DMS79 (cell line): Measurements from ENCODE around the gene KIAA1755.

Source experiments
- DNase-seq: peaks from one replicate; lab custom pipeline; 2025; lab: John Stamatoyannopoulos, UW

The KIAA1755 gene

DNA sequence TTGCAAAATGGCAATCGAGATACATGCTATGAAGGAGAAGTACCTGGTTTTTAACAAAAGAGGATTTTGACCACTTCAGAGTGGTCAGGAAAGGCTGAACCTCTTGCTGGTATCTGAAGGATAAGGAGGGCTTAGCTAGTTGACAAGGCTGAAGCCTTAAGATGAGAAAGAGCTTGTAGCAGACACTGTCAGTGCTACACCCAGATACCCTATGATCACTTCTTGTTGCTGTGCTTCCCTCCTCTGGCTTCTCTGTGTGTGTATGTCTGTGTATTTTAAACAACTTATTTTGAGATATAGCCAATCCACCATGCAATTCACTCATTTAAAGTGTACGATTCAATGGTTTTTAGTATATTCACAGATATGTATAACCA is 56.6 kb downstream of the KIAA1755 start:
- DNase-seq = no peak

DNA sequence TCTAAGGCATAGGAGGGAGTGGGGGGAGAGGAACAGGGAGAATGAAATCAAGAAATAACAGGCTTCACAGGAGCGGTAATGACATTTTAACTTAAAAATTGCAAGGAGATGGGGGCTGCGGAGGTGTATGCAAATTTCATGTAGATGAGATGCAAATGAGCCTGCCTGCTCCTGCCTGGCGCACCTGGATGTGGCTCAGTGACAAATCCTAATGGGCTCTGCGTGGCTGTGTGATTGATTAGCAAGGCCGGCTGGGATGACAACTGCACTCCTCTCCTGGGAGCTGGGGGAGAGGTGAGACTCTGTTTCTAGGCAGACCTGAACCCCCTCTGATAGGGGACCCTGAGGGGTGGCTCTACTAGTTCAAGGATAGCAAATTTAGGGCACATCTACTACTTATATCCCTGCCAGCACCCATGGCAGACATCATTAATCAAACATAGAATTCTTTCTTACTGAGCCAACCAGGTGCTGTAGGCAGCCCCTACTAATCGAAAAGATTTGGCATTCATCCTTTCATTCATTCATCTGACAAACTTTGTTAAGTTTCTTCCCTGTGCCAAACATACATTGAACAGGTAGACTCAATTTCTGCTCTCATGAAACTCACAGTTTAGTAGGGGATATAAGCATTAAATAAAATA is 57.1 kb downstream of the KIAA1755 start:
- no peak for DNase-seq

DNA sequence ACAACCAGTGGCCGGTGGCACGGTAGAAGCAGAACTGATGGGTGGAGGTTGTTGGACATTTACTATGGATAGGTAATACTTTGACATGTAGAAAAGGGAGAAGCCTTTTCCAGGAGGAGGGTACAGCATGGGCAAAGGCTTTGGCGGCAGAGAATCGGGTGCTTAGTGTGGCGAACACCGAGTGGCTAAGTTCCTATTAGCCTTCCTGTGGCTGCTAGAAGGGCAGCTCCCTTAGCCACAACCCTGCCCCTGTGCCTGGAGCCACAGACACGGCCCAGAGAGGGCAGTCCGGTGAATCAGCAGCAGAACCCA is 57.6 kb downstream of the KIAA1755 start:
- no peak for DNase-seq

DNA sequence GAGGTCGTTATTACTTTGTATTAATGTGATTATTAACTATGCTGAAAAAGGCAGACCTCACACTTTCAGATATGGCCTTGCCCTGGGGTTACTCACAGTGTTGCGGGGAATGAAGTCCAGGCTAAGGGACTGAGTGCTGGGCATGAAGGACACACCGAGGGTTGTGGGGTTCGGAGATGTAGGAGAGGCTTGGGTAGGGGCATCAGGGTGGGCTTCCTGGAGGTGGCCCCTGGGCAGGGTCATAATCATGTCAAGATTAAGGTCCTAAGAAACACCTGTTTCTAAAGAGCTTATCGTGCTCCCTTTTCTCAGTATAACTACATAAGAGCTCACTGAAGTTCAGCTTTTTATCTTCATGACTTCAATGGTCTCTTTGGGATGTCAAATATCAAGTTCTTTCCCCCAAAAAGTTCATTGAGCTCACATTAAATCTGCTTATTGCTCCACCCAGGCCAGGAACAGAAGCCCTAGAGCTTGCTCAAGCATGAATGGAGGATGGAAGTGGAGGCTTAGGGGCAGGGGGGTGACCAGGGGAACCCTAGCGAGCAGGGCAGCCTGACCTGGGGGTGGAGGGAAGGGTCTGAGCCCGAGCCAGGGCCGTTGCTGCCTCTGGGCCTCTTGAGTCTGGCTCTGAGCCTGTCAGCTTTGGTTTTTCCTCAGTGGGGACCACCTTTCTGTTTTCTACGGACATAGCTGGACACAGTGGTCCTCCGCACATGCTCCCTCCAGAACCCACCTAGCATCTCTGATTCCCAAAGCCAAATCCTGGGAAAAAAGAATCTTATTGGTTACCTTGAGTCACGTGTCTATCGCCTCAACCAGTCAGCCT is 58.2 kb downstream of the KIAA1755 start:
- DNase-seq = no peak

DNA sequence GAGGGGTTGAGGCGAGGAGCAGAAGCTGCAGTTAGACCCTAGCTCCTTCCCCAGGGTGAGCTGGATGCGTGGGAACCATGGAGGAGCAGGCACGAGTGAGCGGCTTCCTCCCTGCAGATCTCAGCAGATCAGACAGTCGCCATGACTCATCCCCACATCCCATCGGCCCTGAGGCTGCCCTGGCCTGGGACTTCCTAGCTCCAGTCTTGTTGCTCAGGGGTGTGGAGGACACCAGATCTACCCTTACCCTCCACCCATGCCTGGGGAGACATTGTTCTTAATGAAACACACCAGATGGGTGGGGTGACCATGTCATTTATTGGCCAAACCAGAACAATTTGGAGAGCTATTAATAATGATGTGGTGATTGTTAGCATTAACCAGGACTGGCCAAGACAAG is 59.2 kb downstream of the KIAA1755 start:
- DNase-seq = no peak

DNA sequence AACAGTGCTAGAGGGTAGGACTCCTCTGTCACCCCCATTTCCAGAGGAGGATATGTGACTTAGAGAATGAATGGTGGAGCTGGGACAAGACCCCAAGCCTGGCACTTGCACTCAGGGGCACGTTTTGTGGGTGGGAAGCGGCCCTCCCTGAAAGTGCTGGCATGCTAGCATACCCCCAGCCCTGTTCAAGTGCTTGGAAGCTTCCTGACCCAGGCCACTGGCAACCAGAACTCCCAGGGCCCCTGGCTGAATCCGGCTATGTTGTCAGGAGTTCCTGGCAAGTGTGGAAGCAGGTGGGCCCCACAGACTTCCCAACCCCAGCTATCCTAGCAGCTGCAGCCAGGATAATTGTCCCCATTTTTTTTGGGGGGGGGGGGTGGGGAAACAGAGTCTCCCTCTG is 59.9 kb downstream of the KIAA1755 start:
- no peak for DNase-seq

DNA sequence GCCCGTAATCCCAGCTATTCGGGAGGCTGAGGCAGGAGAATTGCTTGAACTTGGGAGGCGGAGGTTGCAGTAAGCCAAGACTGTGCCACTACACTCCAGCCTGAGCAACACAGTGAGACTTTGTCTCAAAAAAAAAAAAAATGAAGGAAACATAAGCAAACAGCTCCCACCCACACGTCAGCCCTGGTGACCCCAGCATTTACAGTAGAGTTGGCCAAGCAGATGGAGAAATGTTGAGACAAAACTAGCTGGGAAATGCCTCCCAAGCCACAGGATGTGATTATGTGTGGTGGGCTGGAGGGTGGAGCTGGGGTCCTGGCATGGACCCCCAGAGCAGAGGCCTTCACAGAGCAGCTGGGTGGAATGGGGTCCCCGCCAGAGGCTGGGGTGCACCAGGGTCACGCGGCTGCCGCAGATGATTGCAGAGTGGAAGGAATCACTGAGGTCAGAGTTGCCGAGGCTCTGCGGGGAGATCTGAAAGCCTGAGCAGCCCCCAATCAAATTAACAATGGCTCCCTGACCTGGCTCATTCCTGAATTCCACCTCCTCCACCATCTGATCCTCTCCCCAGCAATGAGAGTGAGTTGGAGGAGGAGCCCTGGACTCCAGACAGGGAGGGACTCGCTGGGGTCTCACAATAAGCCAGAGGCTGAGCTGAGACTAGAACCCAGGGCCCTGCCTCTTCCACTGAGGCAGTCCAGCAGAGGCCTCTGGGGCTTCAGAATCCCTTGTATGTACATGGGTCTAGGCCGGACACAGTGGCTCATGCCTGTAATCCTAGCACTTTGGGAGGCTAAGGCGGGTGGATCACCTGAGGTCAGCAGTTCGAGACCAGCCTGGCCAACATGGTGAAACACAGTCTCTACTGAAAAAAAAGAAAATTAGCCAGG is 60.8 kb downstream of the KIAA1755 start:
- no peak for DNase-seq

DNA sequence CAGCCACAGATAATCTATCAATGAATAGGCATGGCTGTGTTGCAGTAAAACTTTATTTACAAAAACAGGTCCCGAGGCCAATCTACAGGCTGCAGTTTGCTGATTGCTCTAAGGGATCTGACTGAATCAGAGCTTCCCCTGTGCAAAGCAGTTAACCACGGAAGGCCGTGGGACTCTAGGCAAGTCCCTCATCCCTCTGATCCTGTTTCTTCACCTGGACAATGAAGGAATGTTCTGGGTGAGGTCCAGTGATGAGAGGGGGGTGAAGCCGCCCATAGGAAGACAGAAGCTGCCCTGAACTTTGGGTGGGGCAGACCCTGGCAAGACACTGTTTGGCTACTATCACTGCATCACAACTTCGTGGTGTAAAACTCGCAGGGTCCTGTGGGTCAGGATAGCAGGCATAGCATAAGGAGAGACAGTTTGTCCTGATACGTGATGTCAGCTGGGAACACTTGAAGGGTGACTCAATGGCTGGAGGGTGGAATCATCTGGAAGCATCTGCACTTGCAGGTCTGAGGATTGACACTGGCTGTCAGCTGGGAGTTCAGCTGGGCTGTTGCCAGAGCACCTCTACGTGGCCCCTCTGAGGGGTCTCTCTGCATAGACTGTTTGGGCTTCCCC is 62.2 kb downstream of the KIAA1755 start:
- DNase-seq = no peak

DNA sequence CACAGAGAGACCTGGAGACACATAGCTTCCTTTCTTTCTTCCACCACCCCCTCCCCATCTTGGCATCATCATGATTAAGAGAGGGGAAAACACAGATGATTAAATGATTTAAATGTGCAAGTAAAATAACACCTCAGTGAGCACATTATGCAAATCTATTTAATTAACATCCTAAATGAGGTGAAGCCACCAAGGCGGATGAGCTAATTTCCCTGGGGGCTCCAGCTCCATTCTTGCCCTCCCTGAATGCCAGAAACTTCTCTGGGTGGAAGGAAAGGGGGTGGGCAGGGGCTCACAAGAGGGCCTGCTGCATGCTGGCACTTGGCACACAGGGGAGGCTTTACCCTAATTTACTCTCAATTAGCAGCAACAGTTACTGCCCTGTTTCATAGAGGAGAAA is 62.9 kb downstream of the KIAA1755 start:
- DNase-seq = no peak

DNA sequence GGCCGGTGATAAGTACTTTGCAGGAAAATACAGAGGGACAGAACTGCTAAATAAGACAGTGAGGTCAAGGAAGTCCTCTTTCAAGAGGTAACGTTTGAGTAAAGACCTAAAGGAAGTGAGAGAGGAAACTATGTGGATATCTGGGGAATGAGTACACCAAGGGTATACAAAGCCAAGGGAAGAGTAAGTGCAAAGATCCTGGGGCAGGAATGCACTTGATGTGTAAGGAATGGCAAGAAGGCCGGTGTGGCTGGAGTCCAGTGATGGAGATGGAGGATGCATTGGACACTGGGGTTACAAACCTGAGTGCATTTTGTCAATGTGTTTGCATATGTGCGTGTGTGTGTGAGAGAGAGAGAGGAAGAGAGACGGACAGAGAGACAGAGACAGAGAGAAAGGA is 63.3 kb downstream of the KIAA1755 start:
- DNase-seq = no peak

DNA sequence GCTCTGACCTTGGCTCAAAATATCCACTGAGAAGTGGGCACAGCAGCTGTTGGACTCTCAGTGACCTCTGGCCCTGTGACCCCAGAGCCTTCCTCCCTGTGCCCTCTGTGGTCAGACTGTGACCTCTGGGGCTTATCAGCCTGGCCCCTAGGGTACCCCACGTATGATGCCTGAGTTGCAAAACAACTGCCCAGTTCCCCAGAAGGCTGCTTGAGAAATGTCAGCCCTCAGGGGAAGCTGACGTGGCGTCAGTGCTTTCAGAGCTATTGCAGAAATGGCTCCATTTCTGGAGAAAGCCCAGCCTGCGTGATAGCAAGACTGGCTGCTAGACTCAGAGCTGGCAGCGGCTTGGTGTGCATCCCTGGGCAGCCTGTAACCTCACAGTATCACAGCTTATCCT is 63.9 kb downstream of the KIAA1755 start:
- DNase-seq = no peak

DNA sequence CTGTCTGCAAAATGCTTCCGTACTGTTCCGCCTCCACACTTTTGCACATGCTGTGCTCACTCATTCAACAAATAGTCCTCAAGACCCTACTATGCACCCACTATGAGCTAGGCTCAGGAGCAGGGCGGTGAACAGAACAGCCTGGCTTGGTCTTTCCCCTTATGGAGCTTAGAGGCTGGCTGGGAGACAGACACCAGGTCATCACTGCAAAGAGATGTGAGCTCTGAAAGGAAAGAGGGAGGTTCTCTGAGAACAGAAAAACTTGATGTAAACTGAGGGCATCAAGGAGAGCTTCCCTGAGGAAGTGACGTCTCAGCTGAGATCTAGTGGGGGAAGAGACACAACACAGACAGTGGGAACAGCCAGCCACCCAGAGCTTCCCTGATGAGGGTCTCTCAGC is 64.5 kb downstream of the KIAA1755 start:
- DNase-seq = no peak

DNA sequence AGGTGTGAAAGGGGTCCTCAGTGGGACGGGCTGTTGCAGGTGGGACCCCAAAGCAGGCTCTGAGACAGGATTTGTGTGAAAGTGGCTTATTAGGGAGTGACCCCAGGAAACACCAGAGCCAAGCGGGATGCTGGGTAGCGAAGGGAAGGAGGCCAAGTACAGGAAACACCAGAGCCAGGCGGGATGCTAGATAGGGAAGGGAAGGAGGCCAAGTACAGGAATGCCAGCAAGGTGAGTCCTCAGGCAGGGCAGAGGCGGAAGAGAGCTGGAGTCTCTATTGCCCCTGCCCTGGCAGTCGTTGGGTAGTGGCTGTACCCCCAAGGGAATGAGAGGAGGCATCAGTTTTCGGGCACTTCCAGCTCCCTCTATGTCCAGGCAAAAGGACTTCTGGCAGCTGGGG is 65.0 kb downstream of the KIAA1755 start:
- DNase-seq = no peak

DNA sequence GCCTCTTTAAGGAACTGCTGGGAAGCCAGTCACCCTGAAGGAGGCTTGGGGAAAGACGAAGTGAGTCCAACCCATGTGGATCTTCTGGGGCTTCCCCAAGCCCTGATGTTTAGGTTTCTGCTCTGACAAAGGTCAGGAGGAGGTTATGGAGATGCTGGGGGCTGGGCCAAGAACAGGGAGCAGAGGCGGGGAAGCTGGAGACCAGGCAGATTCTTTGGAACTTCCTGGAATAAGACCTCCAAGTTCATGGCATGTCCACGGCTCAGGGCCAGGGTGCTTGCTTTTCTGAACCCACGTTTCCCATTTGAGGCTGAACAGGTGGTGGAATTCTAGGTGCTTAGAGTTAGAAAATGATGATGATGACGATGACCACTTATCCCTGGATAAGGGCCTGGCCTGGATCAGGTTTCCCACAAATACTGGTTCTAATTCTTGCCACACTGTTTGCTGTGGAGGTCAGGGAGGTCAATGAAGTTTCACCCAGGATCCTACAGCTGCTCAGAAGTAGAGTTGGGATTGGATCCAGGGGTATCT is 65.5 kb downstream of the KIAA1755 start:
- DNase-seq = no peak

DNA sequence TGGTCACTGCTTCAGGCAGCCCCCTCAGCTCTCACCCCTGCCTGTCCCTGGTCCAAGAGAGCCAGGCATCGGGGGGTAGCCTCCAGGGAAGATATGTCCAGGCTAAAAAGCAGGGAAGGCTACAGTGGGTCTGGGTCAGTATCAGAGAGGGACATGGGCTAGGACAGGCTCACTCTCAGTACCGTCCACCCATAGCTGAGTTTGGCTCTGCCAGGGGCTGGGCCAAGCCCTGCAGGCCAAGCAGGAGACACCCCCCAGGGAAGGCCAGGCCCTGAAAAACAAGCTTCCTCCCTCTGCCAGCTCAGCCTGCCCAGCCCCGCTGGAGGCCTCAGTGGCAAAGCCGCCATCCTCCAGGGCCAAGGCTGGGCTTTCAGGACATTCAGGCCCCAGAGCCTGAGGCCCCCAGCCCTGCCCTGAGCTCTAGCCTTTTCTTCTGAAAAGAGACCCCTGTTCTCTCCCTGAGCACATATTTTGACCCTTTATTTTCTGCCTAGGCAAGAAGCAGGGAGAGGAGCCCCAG is 66.9 kb downstream of the KIAA1755 start:
- no peak for DNase-seq

DNA sequence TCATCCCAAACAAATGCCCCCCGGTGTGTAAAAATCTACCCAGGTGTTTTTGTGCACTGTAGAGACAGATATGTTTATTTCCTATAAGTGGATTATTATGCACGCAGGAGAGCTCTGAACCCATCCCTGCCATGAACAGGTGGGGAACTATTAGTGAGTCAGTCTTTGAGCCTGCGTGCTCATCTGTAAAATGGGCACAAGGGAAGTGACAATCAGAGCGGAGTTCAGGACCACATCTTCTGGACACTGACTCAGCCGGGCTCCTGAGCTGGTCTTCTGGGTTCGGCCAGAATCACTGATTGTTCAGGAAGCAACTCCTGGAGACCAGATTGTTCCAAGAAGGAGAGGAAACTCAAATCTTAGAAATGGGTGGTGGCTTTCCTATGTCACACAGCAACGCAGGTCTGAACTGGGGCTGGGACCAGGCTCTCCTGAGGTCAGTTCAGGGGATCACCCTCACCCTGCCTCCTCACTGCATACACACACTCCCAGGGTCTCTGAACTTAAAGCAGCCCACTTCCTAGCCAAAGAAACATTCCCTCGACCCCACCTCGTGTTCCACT is 68.1 kb downstream of the KIAA1755 start:
- DNase-seq = no peak

DNA sequence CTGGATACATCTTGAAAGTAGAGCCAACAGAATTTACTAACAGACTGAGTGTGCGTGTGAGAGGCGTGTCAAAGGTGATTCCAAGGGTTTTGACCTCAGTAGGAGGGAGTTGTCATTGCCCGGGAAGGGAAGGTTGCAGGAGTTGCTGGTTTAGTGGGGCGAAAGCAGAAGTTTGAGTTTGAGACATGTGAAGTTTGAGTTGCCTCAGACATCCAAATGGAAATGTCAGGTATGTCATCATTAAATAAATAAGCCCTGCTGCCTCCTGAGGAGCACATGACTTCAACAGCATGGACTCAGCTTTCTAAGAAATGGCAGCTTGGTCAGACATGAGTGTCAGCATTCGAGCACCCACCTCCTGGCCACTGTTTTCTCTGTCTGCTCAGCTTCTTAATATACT is 68.9 kb downstream of the KIAA1755 start:
- DNase-seq = no peak

DNA sequence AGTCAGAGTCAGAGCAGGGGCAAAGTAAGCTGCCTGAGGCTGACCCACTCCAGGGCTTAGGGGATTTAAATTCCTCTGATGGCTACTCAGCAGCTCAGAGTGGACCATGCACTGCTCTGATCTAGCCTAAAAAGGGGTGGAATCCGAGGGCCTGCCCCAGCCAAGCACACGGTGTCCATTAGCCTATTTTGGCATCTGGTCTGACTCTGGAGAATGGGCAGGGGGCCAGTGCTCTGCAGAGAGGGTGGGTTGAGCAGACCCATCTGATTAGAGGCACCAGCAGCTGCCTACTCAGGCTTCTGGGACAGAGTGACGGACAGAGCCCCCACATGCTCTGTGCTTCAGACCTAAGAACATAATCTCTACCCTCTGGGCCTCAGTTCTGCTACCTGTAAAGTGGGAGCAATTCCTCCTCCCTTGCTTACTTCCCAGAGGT is 69.6 kb downstream of the KIAA1755 start:
- DNase-seq = no peak

DNA sequence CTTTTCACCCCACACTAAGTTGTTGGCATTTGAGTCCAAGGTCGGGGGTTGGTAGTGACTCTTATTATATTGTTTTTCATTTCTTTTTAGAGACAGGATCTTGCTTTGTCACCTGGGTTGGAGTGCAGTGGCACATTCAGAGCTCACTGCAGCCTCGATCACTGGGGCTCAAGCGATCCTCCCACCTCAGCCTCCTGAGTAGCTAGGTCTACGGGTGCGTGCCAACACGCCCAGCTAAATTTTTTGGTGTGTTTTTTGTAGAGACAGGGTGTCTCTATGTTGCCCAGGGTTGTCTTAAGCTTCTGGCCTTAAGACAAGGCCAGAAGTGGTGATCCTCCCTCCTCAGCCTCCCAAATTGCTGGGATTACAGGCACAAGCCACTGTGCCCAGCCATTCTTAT is 70.4 kb downstream of the KIAA1755 start:
- no peak for DNase-seq

DNA sequence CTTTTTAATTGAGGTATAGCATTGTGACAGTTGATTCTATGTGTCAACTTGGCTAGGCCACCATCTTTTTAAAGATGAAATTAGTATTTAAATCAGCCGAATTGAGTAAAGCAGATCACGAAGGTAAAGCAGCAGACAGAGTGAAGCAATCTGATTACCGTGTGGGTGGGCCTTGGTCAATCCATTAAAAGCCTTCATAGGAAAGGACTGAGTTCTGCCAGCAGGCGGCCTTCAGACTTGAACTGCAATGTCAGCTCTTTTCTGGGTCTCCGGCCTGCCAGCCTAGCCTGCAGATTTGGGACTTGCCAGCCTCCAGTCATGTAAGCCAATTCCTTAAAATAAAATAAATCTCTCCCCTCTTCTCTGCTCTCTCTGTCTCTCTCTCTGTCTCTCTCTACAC is 73.0 kb downstream of the KIAA1755 start:
- no peak for DNase-seq

DNA sequence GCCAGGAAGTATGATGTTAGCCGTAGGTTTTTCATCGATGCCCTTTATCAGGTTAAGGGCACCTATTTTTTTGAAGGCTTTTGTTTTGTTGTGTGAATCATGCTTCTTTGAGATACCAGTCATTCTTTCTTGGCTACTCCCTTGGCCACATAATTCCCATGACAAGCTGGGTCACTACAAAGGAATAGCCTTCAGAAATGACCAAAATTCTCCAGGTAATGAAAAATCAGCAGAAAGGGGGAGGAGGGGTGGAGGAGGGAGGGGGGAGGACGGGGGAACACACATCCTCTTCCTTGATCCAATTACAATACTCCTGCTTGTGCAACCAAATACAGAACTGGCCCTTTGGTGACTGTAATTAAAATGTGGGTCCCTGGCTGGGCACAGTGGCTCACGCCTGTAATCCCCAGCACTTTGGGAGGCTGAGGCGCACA is 73.7 kb downstream of the KIAA1755 start:
- no peak for DNase-seq

DNA sequence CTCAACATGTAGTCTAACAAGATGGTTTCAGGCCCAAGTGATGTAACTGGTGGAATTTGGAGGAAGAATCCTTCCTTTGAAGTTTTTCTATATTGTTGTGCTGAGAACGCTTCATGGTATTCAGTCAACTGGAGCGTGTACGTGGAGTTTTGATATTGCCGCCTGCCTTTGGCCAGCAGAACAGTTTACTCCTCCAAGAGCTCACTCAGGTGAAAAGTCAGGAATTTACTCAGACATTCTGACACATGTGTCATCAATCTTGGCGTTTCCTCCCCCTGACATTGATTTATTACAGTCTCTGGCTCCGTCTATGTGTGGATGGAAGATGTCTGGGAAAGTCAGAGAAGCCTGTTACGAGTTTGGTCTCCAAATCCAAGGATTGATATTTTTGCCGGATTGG is 76.4 kb downstream of the KIAA1755 start:
- DNase-seq = no peak
